Hematopoietic multipotent progenitor cell treated with erythropoietin and hydrocortisone succinate and interleukin-3 and kit ligand, for 4 days (in vitro differentiated cells): Measurements from ENCODE around the gene SVIL.
A peak's percentile ranks its signal among the peaks of the same experiment; 100 is the strongest.
"Not testable (repeated sequence)": the region's sequence is repeated elsewhere in the genome, so short reads cannot be mapped to it uniquely, and the experiment has no call there.

Experiments
- DNase-seq: peaks from one replicate; pipeline ENCODE4 v3.0.0-alpha.2; 2015

SVIL gene

GRCh38 chr10:29448756-29449592 is 185.8 kb downstream of the SVIL start:
- peak; percentile 86 for DNase-seq

GRCh38 chr10:29448125-29448524 is 186.6 kb downstream of the SVIL start:
- DNase-seq: no peak

GRCh38 chr10:29446327-29446726 is 188.4 kb downstream of the SVIL start:
- DNase-seq: peak; percentile 20

- peak; percentile 45 for DNase-seq
Observed at GRCh38 chr10:29443745-29444523, 190.8 kb downstream of the SVIL start.

- no peak for DNase-seq
Observed at GRCh38 chr10:29440981-29441380, 193.8 kb downstream of the SVIL start.

- not testable (repeated sequence) for DNase-seq
Observed at GRCh38 chr10:29439005-29439404, 195.8 kb downstream of the SVIL start.

GRCh38 chr10:29438271-29438670 is 196.5 kb downstream of the SVIL start:
- no peak for DNase-seq

- no peak for DNase-seq
Observed at GRCh38 chr10:29437871-29438270, 196.9 kb downstream of the SVIL start.

- no peak for DNase-seq
Observed at GRCh38 chr10:29435809-29436501, 198.8 kb downstream of the SVIL start.

GRCh38 chr10:29434111-29434510 is 200.7 kb downstream of the SVIL start:
- DNase-seq: no peak

- DNase-seq: no peak
Observed at GRCh38 chr10:29431711-29432110, 203.1 kb downstream of the SVIL start.

- DNase-seq: peak; percentile 13
Observed at GRCh38 chr10:29430101-29430500, 204.7 kb downstream of the SVIL start.

GRCh38 chr10:29428486-29428885 is 206.3 kb downstream of the SVIL start:
- DNase-seq: no peak

- no peak for DNase-seq
Observed at GRCh38 chr10:29427667-29428066, 207.1 kb downstream of the SVIL start.

GRCh38 chr10:29426420-29426819 is 208.4 kb downstream of the SVIL start:
- DNase-seq: no peak

GRCh38 chr10:29424017-29424416 is 210.8 kb downstream of the SVIL start:
- no peak for DNase-seq

GRCh38 chr10:29420744-29421143 is 214.0 kb downstream of the SVIL start:
- no peak for DNase-seq

- no peak for DNase-seq
Observed at GRCh38 chr10:29417324-29417723, 217.4 kb downstream of the SVIL start.

GRCh38 chr10:29415876-29416275 is 218.9 kb downstream of the SVIL start:
- DNase-seq: no peak

- no peak for DNase-seq
Observed at GRCh38 chr10:29414501-29414900, 220.3 kb downstream of the SVIL start.

- peak; percentile 71 for DNase-seq
Observed at GRCh38 chr10:29412485-29412884, 222.3 kb downstream of the SVIL start.

- DNase-seq: peak; percentile 24
Observed at GRCh38 chr10:29411666-29412315, 223.0 kb downstream of the SVIL start.
